ENCODE measurements around the gene PIEZO2. TPM values are rescaled to one million over a fixed set of nuclear protein-coding genes. Genes with fewer than 3 reads are reported as not detected.

PIEZO2 gene
- total RNA-seq, 1 donor from 2014 or later = 5.3 TPM

DNA sequence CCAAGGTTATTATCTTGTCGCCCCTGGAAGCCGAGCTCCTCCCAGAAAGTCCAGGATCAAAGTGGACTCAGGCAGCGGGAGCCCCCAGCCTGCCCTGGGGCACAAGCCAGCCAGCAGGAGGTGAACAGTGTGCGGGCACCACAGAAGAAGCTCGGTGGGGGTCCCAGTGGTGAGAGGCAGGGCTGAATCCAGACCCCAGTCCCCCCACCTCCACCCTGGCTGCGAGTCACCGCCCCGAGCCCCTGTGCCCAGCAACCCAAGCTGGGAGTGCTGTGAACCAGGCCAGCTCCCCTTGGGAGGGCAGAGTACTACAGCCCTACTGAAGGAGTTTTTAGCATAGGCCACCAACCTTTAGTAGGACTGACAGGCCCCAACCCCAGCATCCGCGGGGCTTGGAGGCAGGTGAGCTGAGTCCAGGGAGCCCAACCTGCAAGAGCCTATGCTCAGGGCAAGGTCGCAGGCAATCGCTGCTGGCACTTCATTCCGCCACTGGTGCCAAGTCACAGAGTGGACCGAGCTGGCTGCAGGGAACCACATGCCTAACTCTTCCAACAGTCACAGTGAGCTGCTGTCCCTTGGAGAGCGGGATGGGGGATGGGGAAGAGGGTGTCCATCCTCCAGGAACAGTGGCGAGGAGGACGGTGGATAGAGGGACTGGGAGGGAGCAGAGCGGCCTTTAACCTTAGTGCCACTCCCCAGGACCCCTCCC is 3.0 kb downstream of the PIEZO2 start:
- Mint-ChIP-seq H3K27me3 (ENCODE audit: low read depth, unreplicated experiment) (peaks cover 46% of the 10 kb centered on the region), H3K4me3 (ENCODE audit: unreplicated experiment) (no peak overlapping the region), H3K9me3 (ENCODE audit: unreplicated experiment) (no peaks in the 10 kb centered on the region), H3K4me1 (ENCODE audit: low read depth, unreplicated experiment) (no peaks in the 10 kb centered on the region), H3K36me3 (ENCODE audit: low read depth, unreplicated experiment) (peaks cover 3% of the 10 kb centered on the region), H3K27ac (ENCODE audit: unreplicated experiment) (no peak overlapping the region)
- H3K27me3 ChIP-seq (ENCODE audit: insufficient read depth, low read length) = peaks cover 51% of the 10 kb centered on the region
- H3K27ac ChIP-seq (ENCODE audit: low read depth, low read length) = no peak overlapping the region
- DNase-seq (ENCODE audit: low read depth) (no peak), FAIRE-seq (no peak)
- TF ChIP-seq EZH2 (IDR thresholded peaks at IDR 0.05; ENCODE audit: insufficient read depth, low read length) (no peak), CTCF (IDR thresholded peaks at IDR 0.05; ENCODE audit: insufficient read depth, low read depth, low read length) (no peak)
- H3K79me2 ChIP-seq (ENCODE audit: insufficient read depth, low read length) = no peaks in the 10 kb centered on the region
- no peaks in the 10 kb centered on the region for H3K36me3 ChIP-seq (ENCODE audit: insufficient read depth, low read length)
- H4K20me1 ChIP-seq (ENCODE audit: insufficient read depth, low read length) = no peaks in the 10 kb centered on the region
- H3K4me2 ChIP-seq (ENCODE audit: low read length) = no peak overlapping the region
- no peak overlapping the region for H3K4me3 ChIP-seq (ENCODE audit: insufficient read depth, low read depth, low read length)
- H2AFZ ChIP-seq (ENCODE audit: low read depth, low read length) = no peak overlapping the region
- no peaks in the 10 kb centered on the region for H3K9me3 ChIP-seq (ENCODE audit: insufficient read depth, low read depth, low read length)
- no peaks in the 10 kb centered on the region for H3K4me1 ChIP-seq (ENCODE audit: insufficient read depth, low read length)
- no peak overlapping the region for H3K9ac ChIP-seq (ENCODE audit: low read length)

DNA sequence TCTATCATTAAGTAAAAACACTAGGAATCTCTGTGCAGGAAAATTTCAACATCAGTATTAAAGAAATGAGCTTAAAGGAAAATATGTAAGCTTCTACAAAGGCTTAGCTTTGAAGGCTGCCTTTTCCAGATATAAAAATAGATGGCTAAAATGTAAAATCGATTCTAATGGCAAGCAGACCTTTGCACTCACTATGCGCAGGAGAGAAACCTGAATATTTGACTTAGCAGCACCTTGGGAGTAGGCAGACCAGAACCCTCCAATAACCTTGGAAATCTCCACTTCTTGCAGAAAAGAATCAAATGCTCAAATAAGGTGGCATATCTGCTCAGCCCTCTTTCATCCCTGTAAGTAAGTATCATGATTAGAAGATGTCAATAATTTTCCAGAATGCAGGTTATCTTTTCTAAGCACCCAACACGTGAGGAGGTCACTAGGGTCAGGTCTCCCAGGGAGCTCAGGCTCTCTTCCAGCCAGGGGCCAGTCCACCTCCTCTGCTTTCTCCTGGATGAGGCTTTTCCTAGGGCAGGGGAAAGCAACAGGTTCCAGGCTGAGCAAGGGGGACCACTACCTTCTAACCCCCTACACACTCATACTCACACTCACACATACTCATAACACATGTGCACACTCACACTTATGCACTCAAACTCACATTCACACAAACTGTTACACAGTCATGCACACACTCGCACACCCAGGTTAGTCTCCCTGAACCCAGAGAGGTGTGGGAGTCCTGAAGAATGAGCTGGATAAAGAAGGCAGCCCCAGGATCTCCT is 3.8 kb downstream of the PIEZO2 start:
- H3K36me3 ChIP-seq (ENCODE audit: insufficient read depth, low read length) = no peaks in the 10 kb centered on the region
- FAIRE-seq = no peak
- TF ChIP-seq CTCF (IDR thresholded peaks at IDR 0.05; ENCODE audit: insufficient read depth, low read depth, low read length) = no peak
- TF ChIP-seq EZH2 (IDR thresholded peaks at IDR 0.05; ENCODE audit: insufficient read depth, low read length) = no peak
- H3K4me3 Mint-ChIP-seq (ENCODE audit: unreplicated experiment) = no peak overlapping the region
- H3K27me3 Mint-ChIP-seq (ENCODE audit: low read depth, unreplicated experiment) = peaks cover 39% of the 10 kb centered on the region
- H3K79me2 ChIP-seq (ENCODE audit: insufficient read depth, low read length) = no peaks in the 10 kb centered on the region
- H3K27ac Mint-ChIP-seq (ENCODE audit: unreplicated experiment) = no peak overlapping the region
- H3K4me3 ChIP-seq (ENCODE audit: insufficient read depth, low read depth, low read length) = no peak overlapping the region
- no peaks in the 10 kb centered on the region for H3K9me3 Mint-ChIP-seq (ENCODE audit: unreplicated experiment)
- H3K27ac ChIP-seq (ENCODE audit: low read depth, low read length) = no peak overlapping the region
- peaks cover 3% of the 10 kb centered on the region for H3K36me3 Mint-ChIP-seq (ENCODE audit: low read depth, unreplicated experiment)
- H3K27me3 ChIP-seq (ENCODE audit: insufficient read depth, low read length) = peaks cover 43% of the 10 kb centered on the region
- H2AFZ ChIP-seq (ENCODE audit: low read depth, low read length) = no peak overlapping the region
- no peak for DNase-seq (ENCODE audit: low read depth)
- no peak overlapping the region for H3K4me2 ChIP-seq (ENCODE audit: low read length)
- no peaks in the 10 kb centered on the region for H3K4me1 Mint-ChIP-seq (ENCODE audit: low read depth, unreplicated experiment)
- no peak overlapping the region for H3K9ac ChIP-seq (ENCODE audit: low read length)
- H4K20me1 ChIP-seq (ENCODE audit: insufficient read depth, low read length) = no peaks in the 10 kb centered on the region
- H3K4me1 ChIP-seq (ENCODE audit: insufficient read depth, low read length) = no peaks in the 10 kb centered on the region
- no peaks in the 10 kb centered on the region for H3K9me3 ChIP-seq (ENCODE audit: insufficient read depth, low read depth, low read length)

DNA sequence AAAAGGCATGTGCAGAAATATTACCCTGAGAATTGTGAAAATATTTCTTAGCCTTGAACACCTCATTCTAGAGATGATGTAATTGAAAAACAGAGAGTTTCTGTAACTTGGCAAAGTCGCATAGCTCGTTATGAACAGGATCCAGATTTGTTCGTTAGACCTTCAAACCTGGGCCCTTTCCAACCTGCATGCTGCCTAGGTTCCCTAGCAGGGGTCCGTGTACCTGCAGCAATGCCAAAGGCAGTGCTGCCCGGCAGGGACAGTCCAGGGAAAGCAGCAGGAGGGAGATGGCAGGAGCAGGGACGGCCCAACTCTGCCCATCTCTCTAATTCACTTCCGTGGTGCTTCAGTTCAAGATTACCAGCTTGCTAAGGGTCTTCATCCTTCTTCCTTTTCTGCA is 12.0 kb downstream of the PIEZO2 start:
- H4K20me1 ChIP-seq (ENCODE audit: insufficient read depth, low read length) = no peaks in the 10 kb centered on the region
- H2AFZ ChIP-seq (ENCODE audit: low read depth, low read length) = no peak overlapping the region
- no peaks in the 10 kb centered on the region for H3K27me3 ChIP-seq (ENCODE audit: insufficient read depth, low read length)
- Mint-ChIP-seq H3K27me3 (ENCODE audit: low read depth, unreplicated experiment) (peaks cover 4% of the 10 kb centered on the region), H3K4me3 (ENCODE audit: unreplicated experiment) (no peak overlapping the region), H3K9me3 (ENCODE audit: unreplicated experiment) (no peaks in the 10 kb centered on the region), H3K36me3 (ENCODE audit: low read depth, unreplicated experiment) (peaks cover 3% of the 10 kb centered on the region), H3K27ac (ENCODE audit: unreplicated experiment) (no peak overlapping the region), H3K4me1 (ENCODE audit: low read depth, unreplicated experiment) (peaks cover 2% of the 10 kb centered on the region)
- no peaks in the 10 kb centered on the region for H3K4me1 ChIP-seq (ENCODE audit: insufficient read depth, low read length)
- no peaks in the 10 kb centered on the region for H3K9me3 ChIP-seq (ENCODE audit: insufficient read depth, low read depth, low read length)
- no peak for TF ChIP-seq CTCF (IDR thresholded peaks at IDR 0.05; ENCODE audit: insufficient read depth, low read depth, low read length)
- no peak for TF ChIP-seq EZH2 (IDR thresholded peaks at IDR 0.05; ENCODE audit: insufficient read depth, low read length)
- no peak overlapping the region for H3K4me3 ChIP-seq (ENCODE audit: insufficient read depth, low read depth, low read length)
- DNase-seq (ENCODE audit: low read depth) (no peak), FAIRE-seq (no peak)
- H3K36me3 ChIP-seq (ENCODE audit: insufficient read depth, low read length) = no peaks in the 10 kb centered on the region
- H3K9ac ChIP-seq (ENCODE audit: low read length) = no peak overlapping the region
- no peak overlapping the region for H3K4me2 ChIP-seq (ENCODE audit: low read length)
- H3K27ac ChIP-seq (ENCODE audit: low read depth, low read length) = no peak overlapping the region
- H3K79me2 ChIP-seq (ENCODE audit: insufficient read depth, low read length) = no peaks in the 10 kb centered on the region
